GM23338 (cell line): Measurements from ENCODE around the gene FAM241B. TPM values are rescaled to one million over a fixed set of nuclear protein-coding genes. Genes with fewer than 3 reads are reported as not detected.

ENCODE experiments used
- ATAC-seq: fragments of 200-7000 bp; cut with Tn5 transposase; 3 replicates; pipeline ENCODE4 v1.9.1; 2020
- DNase-seq: peaks from one replicate; pipeline ENCODE4 v3.0.0-alpha.2; 2015; ENCODE audit warnings: low spot score
- H2AFZ ChIP-seq: fragments of 200-600 bp; sonication (generic); 2 replicates; pipeline ENCODE4 v1.8.0; 2016; ENCODE audit warnings: antibody characterized with exemption, mild to moderate bottlenecking, moderate library complexity
- H3F3A ChIP-seq: fragments of 200-600 bp; sonication (generic); replicated peaks from 2 replicates; pipeline ENCODE4 v1.8.0; 2017; ENCODE audit warnings: antibody characterized with exemption, mixed run types, low read depth
- H3K27ac ChIP-seq: fragments of 200-600 bp; sonication (generic); 2 replicates; pipeline ENCODE4 v1.6.1; 2016; ENCODE audit warnings: low read depth
- H3K27me3 ChIP-seq: fragments of 200-600 bp; sonication (generic); 2 replicates; pipeline ENCODE4 v1.8.0; 2016; ENCODE audit warnings: mild to moderate bottlenecking, mixed run types, moderate library complexity; ENCODE audit not compliant: insufficient read depth
- H3K36me3 ChIP-seq: fragments of 200-600 bp; sonication (generic); 2 replicates; pipeline ENCODE4 v1.8.0; 2016; ENCODE audit warnings: mild to moderate bottlenecking; ENCODE audit not compliant: insufficient read depth
- H3K4me1 ChIP-seq: fragments of 200-600 bp; sonication (generic); 2 replicates; pipeline ENCODE4 v1.8.0; 2016; ENCODE audit warnings: mild to moderate bottlenecking, moderate library complexity; ENCODE audit not compliant: insufficient read depth
- H3K4me2 ChIP-seq: fragments of 200-600 bp; sonication (generic); 2 replicates; pipeline ENCODE4 v1.7.1; 2017; ENCODE audit warnings: mixed run types
- H3K4me3 ChIP-seq: fragments of 200-600 bp; sonication (generic); 2 replicates; pipeline ENCODE4 v1.6.1; 2016; ENCODE audit warnings: mixed run types
- H3K79me2 ChIP-seq: fragments of 200-600 bp; sonication (generic); replicated peaks from 2 replicates; pipeline ENCODE4 v1.8.0; 2017; ENCODE audit warnings: mild to moderate bottlenecking; ENCODE audit not compliant: insufficient read depth
- H3K9me2 ChIP-seq: fragments of 200-600 bp; sonication (generic); 2 replicates; pipeline ENCODE4 v1.8.0; 2017; ENCODE audit not compliant: insufficient read depth
- H4K20me1 ChIP-seq: fragments of 200-600 bp; sonication (generic); replicated peaks from 2 replicates; pipeline ENCODE4 v1.8.0; 2017; ENCODE audit warnings: mild to moderate bottlenecking; ENCODE audit not compliant: insufficient read depth
- H3K27ac Mint-ChIP-seq: 2 replicates; pipeline ENCODE4 v1.8.0; 2020; ENCODE audit warnings: inconsistent platforms, mild to moderate bottlenecking, moderate library complexity, mixed read lengths
- H3K27me3 Mint-ChIP-seq: 3 replicates; pipeline ENCODE4 v1.8.0; 2022; ENCODE audit warnings: low read depth, mild to moderate bottlenecking, moderate library complexity, mixed read lengths, inconsistent platforms; ENCODE audit not compliant: insufficient read depth, poor library complexity
- H3K36me3 Mint-ChIP-seq: 3 replicates; pipeline ENCODE4 v1.8.0; 2021; ENCODE audit warnings: low read depth, mild to moderate bottlenecking, inconsistent platforms, moderate library complexity, mixed read lengths
- H3K4me1 Mint-ChIP-seq: 3 replicates; pipeline ENCODE4 v1.8.0; 2020; ENCODE audit warnings: mild to moderate bottlenecking, inconsistent platforms, mixed read lengths
- H3K4me3 Mint-ChIP-seq: 3 replicates; pipeline ENCODE4 v1.8.0; 2021; ENCODE audit warnings: moderate library complexity, mild to moderate bottlenecking, inconsistent platforms, mixed read lengths
- H3K9me3 Mint-ChIP-seq: 3 replicates; pipeline ENCODE4 v1.8.0; 2020; ENCODE audit warnings: moderate library complexity, mild to moderate bottlenecking, inconsistent platforms, mixed read lengths
- CREB1 ChIP-seq: fragments of 250-450 bp; sonication (Bioruptor Pico); IDR thresholded peaks from 2 replicates; pipeline ENCODE4 v1.5.0; 2020; ENCODE audit warnings: low read depth, mild to moderate bottlenecking, moderate library complexity
- CTCF ChIP-seq, 2 experiments: fragments of 200-600 bp in 1 of 2; sonication (generic) in 1 of 2; conservative IDR thresholded peaks; 2 replicates each; pipeline versions ENCODE4 v1.5.1 to v1.6.1; 2016 to 2017; ENCODE audit warnings: antibody characterized with exemption in 2 of 2, low read depth in 2 of 2, mild to moderate bottlenecking in 2 of 2, moderate library complexity in 1 of 2
- ETS1 ChIP-seq: IDR thresholded peaks from 2 replicates; pipeline ENCODE4 v1.6.1; 2016; ENCODE audit warnings: antibody characterized with exemption
- EZH2 ChIP-seq: fragments of 200-600 bp; sonication (generic); IDR thresholded peaks from one replicate; pipeline ENCODE4 v1.8.0; 2017; ENCODE audit warnings: antibody characterized with exemption, mild to moderate bottlenecking, low read depth; ENCODE audit not compliant: unreplicated experiment
- EZH2phosphoT487 ChIP-seq: fragments of 200-600 bp; sonication (generic); IDR thresholded peaks from one replicate; pipeline ENCODE4 v1.8.1; 2018; ENCODE audit warnings: antibody characterized with exemption; ENCODE audit not compliant: unreplicated experiment
- JUNB ChIP-seq: IDR thresholded peaks from one replicate; pipeline ENCODE4 v1.6.1; 2016; ENCODE audit warnings: antibody characterized with exemption; ENCODE audit not compliant: unreplicated experiment
- NANOG ChIP-seq: IDR thresholded peaks from 2 replicates; pipeline ENCODE4 v1.6.1; 2016; ENCODE audit warnings: antibody characterized with exemption, borderline replicate concordance
- POLR2AphosphoS5 ChIP-seq: IDR thresholded peaks from 2 replicates; pipeline ENCODE4 v1.6.1; 2016; ENCODE audit warnings: antibody characterized with exemption, low read depth
- STAT1 ChIP-seq: IDR thresholded peaks from one replicate; pipeline ENCODE4 v1.6.1; 2016; ENCODE audit warnings: antibody characterized with exemption; ENCODE audit not compliant: unreplicated experiment
- ZNF114 ChIP-seq: fragments of 250-450 bp; sonication (Bioruptor Pico); IDR thresholded peaks from 2 replicates; pipeline ENCODE4 v1.5.0; 2020; ENCODE audit warnings: mild to moderate bottlenecking, moderate library complexity
- ZNF331 ChIP-seq: fragments of 250-450 bp; sonication (Bioruptor Pico); IDR thresholded peaks from 2 replicates; pipeline ENCODE4 v1.5.0; 2020; ENCODE audit warnings: low read depth, mild to moderate bottlenecking, moderate library complexity
- polyA plus RNA-seq: library from polyadenylated mRNA; unstranded; fragments of >200 nt; fragmentation: Nextera tagmentation; extraction: Ambion mirVana; gene quantifications from 2 replicates; pipeline ENCODE4 v1.2.1, GENCODE V29; 2016
- total RNA-seq: library from RNA; depleted of rRNA; stranded (reverse); fragments of >200 nt; shearing (Covaris generic); gene quantifications from 2 replicates; pipeline ENCODE4 v1.2.3, GENCODE V29; 2014
- TF ChIP-seq, protein P1 (sequence below): fragments of 250-450 bp; sonication (Bioruptor Pico); IDR thresholded peaks from 2 replicates; pipeline ENCODE4 v1.5.0; 2020; ENCODE audit warnings: mild to moderate bottlenecking, moderate library complexity
- TF ChIP-seq, protein P2 (sequence below): IDR thresholded peaks from one replicate; pipeline ENCODE4 v1.6.1; 2018; ENCODE audit warnings: antibody characterized with exemption; ENCODE audit not compliant: unreplicated experiment

FAM241B gene
- total and polyA plus RNA-seq, 2 experiments from 2014 or later = 6.7 to 28.3 TPM

- Mint-ChIP-seq H3K27me3 (peaks cover 12% of the 10 kb centered on the region), H3K36me3 (no peaks in the 10 kb centered on the region; the same call in 2 of the 3 replicates), H3K4me3 (no peak overlapping the region), H3K9me3 (no peaks in the 10 kb centered on the region), H3K27ac (no peak overlapping the region), H3K4me1 (peaks cover 17% of the 10 kb centered on the region)
- TF ChIP-seq ETS1 (no peak), ZNF331 (CRISPR knock-in tag) (no peak), POLR2AphosphoS5 (no peak), CTCF (conservative IDR thresholded peaks at IDR 0.05; ENCODE audit: low read depth in 2 of 2) (no peak), ZNF114 (no peak), JUNB (no peak), CREB1 (CRISPR knock-in tag) (no peak), NANOG (no peak), STAT1 (no peak), EZH2 (no peak), EZH2phosphoT487 (no peak)
- TF ChIP-seq, protein P1, sequence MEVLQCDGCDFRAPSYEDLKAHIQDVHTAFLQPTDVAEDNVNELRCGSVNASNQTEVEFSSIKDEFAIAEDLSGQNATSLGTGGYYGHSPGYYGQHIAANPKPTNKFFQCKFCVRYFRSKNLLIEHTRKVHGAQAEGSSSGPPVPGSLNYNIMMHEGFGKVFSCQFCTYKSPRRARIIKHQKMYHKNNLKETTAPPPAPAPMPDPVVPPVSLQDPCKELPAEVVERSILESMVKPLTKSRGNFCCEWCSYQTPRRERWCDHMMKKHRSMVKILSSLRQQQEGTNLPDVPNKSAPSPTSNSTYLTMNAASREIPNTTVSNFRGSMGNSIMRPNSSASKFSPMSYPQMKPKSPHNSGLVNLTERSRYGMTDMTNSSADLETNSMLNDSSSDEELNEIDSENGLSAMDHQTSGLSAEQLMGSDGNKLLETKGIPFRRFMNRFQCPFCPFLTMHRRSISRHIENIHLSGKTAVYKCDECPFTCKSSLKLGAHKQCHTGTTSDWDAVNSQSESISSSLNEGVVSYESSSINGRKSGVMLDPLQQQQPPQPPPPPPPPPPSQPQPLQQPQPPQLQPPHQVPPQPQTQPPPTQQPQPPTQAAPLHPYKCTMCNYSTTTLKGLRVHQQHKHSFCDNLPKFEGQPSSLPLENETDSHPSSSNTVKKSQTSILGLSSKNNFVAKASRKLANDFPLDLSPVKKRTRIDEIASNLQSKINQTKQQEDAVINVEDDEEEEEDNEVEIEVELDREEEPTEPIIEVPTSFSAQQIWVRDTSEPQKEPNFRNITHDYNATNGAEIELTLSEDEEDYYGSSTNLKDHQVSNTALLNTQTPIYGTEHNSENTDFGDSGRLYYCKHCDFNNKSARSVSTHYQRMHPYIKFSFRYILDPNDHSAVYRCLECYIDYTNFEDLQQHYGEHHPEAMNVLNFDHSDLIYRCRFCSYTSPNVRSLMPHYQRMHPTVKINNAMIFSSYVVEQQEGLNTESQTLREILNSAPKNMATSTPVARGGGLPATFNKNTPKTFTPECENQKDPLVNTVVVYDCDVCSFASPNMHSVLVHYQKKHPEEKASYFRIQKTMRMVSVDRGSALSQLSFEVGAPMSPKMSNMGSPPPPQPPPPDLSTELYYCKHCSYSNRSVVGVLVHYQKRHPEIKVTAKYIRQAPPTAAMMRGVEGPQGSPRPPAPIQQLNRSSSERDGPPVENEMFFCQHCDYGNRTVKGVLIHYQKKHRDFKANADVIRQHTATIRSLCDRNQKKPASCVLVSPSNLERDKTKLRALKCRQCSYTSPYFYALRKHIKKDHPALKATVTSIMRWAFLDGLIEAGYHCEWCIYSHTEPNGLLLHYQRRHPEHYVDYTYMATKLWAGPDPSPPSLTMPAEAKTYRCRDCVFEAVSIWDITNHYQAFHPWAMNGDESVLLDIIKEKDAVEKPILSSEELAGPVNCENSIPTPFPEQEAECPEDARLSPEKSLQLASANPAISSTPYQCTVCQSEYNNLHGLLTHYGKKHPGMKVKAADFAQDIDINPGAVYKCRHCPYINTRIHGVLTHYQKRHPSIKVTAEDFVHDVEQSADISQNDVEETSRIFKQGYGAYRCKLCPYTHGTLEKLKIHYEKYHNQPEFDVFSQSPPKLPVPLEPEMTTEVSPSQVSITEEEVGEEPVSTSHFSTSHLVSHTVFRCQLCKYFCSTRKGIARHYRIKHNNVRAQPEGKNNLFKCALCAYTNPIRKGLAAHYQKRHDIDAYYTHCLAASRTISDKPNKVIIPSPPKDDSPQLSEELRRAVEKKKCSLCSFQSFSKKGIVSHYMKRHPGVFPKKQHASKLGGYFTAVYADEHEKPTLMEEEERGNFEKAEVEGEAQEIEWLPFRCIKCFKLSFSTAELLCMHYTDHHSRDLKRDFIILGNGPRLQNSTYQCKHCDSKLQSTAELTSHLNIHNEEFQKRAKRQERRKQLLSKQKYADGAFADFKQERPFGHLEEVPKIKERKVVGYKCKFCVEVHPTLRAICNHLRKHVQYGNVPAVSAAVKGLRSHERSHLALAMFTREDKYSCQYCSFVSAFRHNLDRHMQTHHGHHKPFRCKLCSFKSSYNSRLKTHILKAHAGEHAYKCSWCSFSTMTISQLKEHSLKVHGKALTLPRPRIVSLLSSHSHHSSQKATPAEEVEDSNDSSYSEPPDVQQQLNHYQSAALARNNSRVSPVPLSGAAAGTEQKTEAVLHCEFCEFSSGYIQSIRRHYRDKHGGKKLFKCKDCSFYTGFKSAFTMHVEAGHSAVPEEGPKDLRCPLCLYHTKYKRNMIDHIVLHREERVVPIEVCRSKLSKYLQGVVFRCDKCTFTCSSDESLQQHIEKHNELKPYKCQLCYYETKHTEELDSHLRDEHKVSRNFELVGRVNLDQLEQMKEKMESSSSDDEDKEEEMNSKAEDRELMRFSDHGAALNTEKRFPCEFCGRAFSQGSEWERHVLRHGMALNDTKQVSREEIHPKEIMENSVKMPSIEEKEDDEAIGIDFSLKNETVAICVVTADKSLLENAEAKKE = no peak
- TF ChIP-seq, protein P2, sequence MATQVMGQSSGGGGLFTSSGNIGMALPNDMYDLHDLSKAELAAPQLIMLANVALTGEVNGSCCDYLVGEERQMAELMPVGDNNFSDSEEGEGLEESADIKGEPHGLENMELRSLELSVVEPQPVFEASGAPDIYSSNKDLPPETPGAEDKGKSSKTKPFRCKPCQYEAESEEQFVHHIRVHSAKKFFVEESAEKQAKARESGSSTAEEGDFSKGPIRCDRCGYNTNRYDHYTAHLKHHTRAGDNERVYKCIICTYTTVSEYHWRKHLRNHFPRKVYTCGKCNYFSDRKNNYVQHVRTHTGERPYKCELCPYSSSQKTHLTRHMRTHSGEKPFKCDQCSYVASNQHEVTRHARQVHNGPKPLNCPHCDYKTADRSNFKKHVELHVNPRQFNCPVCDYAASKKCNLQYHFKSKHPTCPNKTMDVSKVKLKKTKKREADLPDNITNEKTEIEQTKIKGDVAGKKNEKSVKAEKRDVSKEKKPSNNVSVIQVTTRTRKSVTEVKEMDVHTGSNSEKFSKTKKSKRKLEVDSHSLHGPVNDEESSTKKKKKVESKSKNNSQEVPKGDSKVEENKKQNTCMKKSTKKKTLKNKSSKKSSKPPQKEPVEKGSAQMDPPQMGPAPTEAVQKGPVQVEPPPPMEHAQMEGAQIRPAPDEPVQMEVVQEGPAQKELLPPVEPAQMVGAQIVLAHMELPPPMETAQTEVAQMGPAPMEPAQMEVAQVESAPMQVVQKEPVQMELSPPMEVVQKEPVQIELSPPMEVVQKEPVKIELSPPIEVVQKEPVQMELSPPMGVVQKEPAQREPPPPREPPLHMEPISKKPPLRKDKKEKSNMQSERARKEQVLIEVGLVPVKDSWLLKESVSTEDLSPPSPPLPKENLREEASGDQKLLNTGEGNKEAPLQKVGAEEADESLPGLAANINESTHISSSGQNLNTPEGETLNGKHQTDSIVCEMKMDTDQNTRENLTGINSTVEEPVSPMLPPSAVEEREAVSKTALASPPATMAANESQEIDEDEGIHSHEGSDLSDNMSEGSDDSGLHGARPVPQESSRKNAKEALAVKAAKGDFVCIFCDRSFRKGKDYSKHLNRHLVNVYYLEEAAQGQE = no peak
- Histone ChIP-seq H3K79me2 (no peaks in the 10 kb centered on the region), H3F3A (no peaks in the 10 kb centered on the region), H3K4me3 (no peak overlapping the region), H3K36me3 (no peaks in the 10 kb centered on the region), H2AFZ (no peak overlapping the region), H3K9me2 (peaks cover 5% of the 10 kb centered on the region; the same call in 1 of the 2 replicates), H3K4me2 (no peak overlapping the region), H3K27me3 (no peaks in the 10 kb centered on the region), H3K4me1 (peaks cover 4% of the 10 kb centered on the region; the same call in 1 of the 2 replicates), H4K20me1 (no peaks in the 10 kb centered on the region), H3K27ac (no peak overlapping the region)
- no peak for DNase-seq
- no peak for ATAC-seq
Observed at GRCh38 chr10:69666756-69667155, 36.7 kb downstream of the FAM241B start.
